ENCODE measurements around the gene TTC32.

TTC32 gene

GRCh38 chr2:19848029-19848750 is 53.6 kb downstream of the TTC32 start:
- no peak for DNase-seq

- DNase-seq, result no peak
Measured at GRCh38 chr2:19847486-19847885, 54.3 kb downstream of the TTC32 start.

Data from activated effector memory CD4-positive, alpha-beta T cell treated with Interleukin-2 at 50 U/mL for 16 hours (primary cell).